HepG2 (cell line): ENCODE data around the gene SLC26A2. TPM values are rescaled to one million over a fixed set of nuclear protein-coding genes. Genes with fewer than 3 reads are reported as not detected.
A peak's percentile ranks its signal among the peaks of the same experiment; 100 is the strongest.

ENCODE experiments used
- ATAC-seq: fragments of 200-7000 bp; cut with Tn5 transposase; 3 replicates; pipeline ENCODE4 v1.9.1; 2020; ENCODE audit warnings: mild to moderate bottlenecking, moderate library complexity
- BruUV-seq: library from RNA; stranded (reverse); fragments of 400-500 nt; replicated peaks from 2 replicates; lab custom pipeline; 2021; lab: Mats Ljungman, UMichigan
- CTCF ChIA-PET: fragments of 300-600 bp; formaldehyde crosslinking; extraction: SDS; loops from one replicate; lab custom pipeline; 2021; ENCODE audit warnings: low total read pairs, inconsistent platforms, low intra/inter-chr PET ratio; lab: Yijun Ruan, JAX
- POLR2A ChIA-PET: fragments of 350-600 bp; sonication (Branson Sonifier 250); formaldehyde crosslinking; loops from one replicate; lab custom pipeline; 2020; ENCODE audit warnings: antibody characterized with exemption, inconsistent platforms; lab: Yijun Ruan, JAX
- DNase-seq: peaks from one replicate; pipeline ENCODE4 v3.0.0-alpha.2; 2015; ENCODE audit warnings: low spot score
- FAIRE-seq: peaks from 3 replicates; lab custom pipeline; 2011; peaks lifted over from hg19 to GRCh38; lab: Jason Lieb, UNC
- H2AFZ ChIP-seq: one replicate; pipeline ENCODE4 v1.6.1; 2011; ENCODE audit warnings: low read length, inconsistent platforms
- H3K27ac ChIP-seq: fragments of 300-600 bp; 3 replicates; pipeline ENCODE4 v1.8.0; 2011; ENCODE audit warnings: mixed run types, mild to moderate bottlenecking, mixed read lengths, low read length, inconsistent platforms; ENCODE audit not compliant: insufficient read depth; ENCODE audit errors: extremely low read length
- H3K27me3 ChIP-seq, 2 experiments: fragments of 200-600 bp in 1 of 2; 2 replicates in 1 of 2; 3 replicates in 1 of 2; pipeline versions ENCODE4 v1.6.0 to v1.8.0; 2011; ENCODE audit warnings: low read length in 2 of 2, mild to moderate bottlenecking in 2 of 2, moderate library complexity in 2 of 2, inconsistent platforms in 1 of 2; ENCODE audit not compliant: insufficient read depth in 2 of 2, control insufficient read depth in 1 of 2
- H3K36me3 ChIP-seq, 2 experiments: fragments of 200-600 bp in 1 of 2; replicated peaks in 1 of 2; 2 replicates in 1 of 2; 3 replicates in 1 of 2; pipeline versions ENCODE4 v1.5.1 to v1.8.0; 2011; ENCODE audit warnings: low read length in 2 of 2, inconsistent platforms in 1 of 2; ENCODE audit not compliant: insufficient read depth in 2 of 2, control insufficient read depth in 1 of 2
- H3K4me1 ChIP-seq: 2 replicates; pipeline ENCODE4 v1.5.1; 2012; ENCODE audit warnings: low read length, inconsistent platforms; ENCODE audit not compliant: insufficient read depth
- H3K4me2 ChIP-seq: 2 replicates; pipeline ENCODE4 v1.6.0; 2011; ENCODE audit warnings: low read depth, low read length, inconsistent platforms
- H3K4me3 ChIP-seq, 3 experiments: fragments of 200-600 bp in 1 of 3; sonication (generic), shearing (Covaris generic) in 1 of 3; replicated peaks in 1 of 3; 2 replicates each; pipeline ENCODE4 v1.5.1; 2011 to 2016; ENCODE audit warnings: low read length in 3 of 3, inconsistent platforms in 2 of 3, low read depth in 2 of 3, mild to moderate bottlenecking in 2 of 3, control low read depth in 1 of 3, mixed read lengths in 1 of 3; ENCODE audit not compliant: insufficient read depth in 1 of 3
- H3K79me2 ChIP-seq: one replicate; pipeline ENCODE4 v1.6.1; 2011; ENCODE audit warnings: low read length, inconsistent platforms; ENCODE audit not compliant: insufficient read depth
- H3K9ac ChIP-seq: 2 replicates; pipeline ENCODE4 v1.6.0; 2011; ENCODE audit warnings: mild to moderate bottlenecking, low read depth, low read length, inconsistent platforms; ENCODE audit not compliant: insufficient read depth
- H3K9me3 ChIP-seq: 2 replicates; pipeline ENCODE4 v1.5.1; 2012; ENCODE audit warnings: mild to moderate bottlenecking, low read length
- H4K20me1 ChIP-seq: 2 replicates; pipeline ENCODE4 v1.6.0; 2011; ENCODE audit warnings: inconsistent platforms, mild to moderate bottlenecking, low read length, moderate library complexity; ENCODE audit not compliant: insufficient read depth
- ASH2L ChIP-seq: fragments of 300-600, 200-600 bp; sonication (generic); IDR thresholded peaks from 2 replicates; pipeline ENCODE4 v1.7.0; 2017; ENCODE audit warnings: low read depth, mild to moderate bottlenecking, moderate library complexity, mixed read lengths, low read length; ENCODE audit not compliant: insufficient read length
- FOSL1 ChIP-seq: sonication (generic); formaldehyde crosslinking; IDR thresholded peaks from 2 replicates; pipeline ENCODE4 v1.9.0; 2021; ENCODE audit warnings: missing genetic modification reagents, borderline replicate concordance
- FOXK1 ChIP-seq: sonication (generic); formaldehyde crosslinking; IDR thresholded peaks from 2 replicates; pipeline ENCODE4 v1.4.0; 2020; ENCODE audit warnings: low read depth, missing genetic modification reagents, borderline replicate concordance
- HDAC2 ChIP-seq: sonication (generic); formaldehyde crosslinking; IDR thresholded peaks from 2 replicates; pipeline ENCODE4 v1.4.0; 2020; ENCODE audit warnings: missing genetic modification reagents
- HIVEP1 ChIP-seq: sonication (generic); formaldehyde crosslinking; IDR thresholded peaks from 2 replicates; pipeline ENCODE4 v1.4.0; 2020; ENCODE audit warnings: mild to moderate bottlenecking, missing genetic modification reagents
- HOXA5 ChIP-seq: sonication (generic); formaldehyde crosslinking; IDR thresholded peaks from 2 replicates; pipeline ENCODE4 v1.4.0; 2020; ENCODE audit warnings: missing genetic modification reagents
- RXRA ChIP-seq: sonication (generic); formaldehyde crosslinking; IDR thresholded peaks from 2 replicates; pipeline ENCODE4 v1.5.1; 2020; ENCODE audit warnings: missing genetic modification reagents
- SP2 ChIP-seq: sonication (generic); formaldehyde crosslinking; IDR thresholded peaks from 2 replicates; pipeline ENCODE4 v1.5.1; 2020; ENCODE audit warnings: mild to moderate bottlenecking, missing genetic modification reagents
- SP4 ChIP-seq: sonication (generic); formaldehyde crosslinking; IDR thresholded peaks from 2 replicates; pipeline ENCODE4 v1.8.1; 2023; ENCODE audit warnings: mild to moderate bottlenecking, missing genetic modification reagents
- U2AF1 ChIP-seq: fragments of 200-400 bp; formaldehyde crosslinking; optimal IDR thresholded peaks from 2 replicates; pipeline ENCODE3; 2017; ENCODE audit warnings: mild to moderate bottlenecking, low read depth, low read length
- ZNF354B ChIP-seq: sonication (generic); formaldehyde crosslinking; IDR thresholded peaks from 2 replicates; pipeline ENCODE4 v1.8.0; 2022; ENCODE audit warnings: mild to moderate bottlenecking, missing genetic modification reagents
- ZNF451 ChIP-seq: sonication (generic); formaldehyde crosslinking; IDR thresholded peaks from 2 replicates; pipeline ENCODE4 v1.5.0; 2020; ENCODE audit warnings: mild to moderate bottlenecking, missing genetic modification reagents
- ZNF460 ChIP-seq: sonication (generic); formaldehyde crosslinking; IDR thresholded peaks from 2 replicates; pipeline ENCODE4 v1.5.1; 2020; ENCODE audit warnings: missing genetic modification reagents, mild to moderate bottlenecking, borderline replicate concordance
- ZNF879 ChIP-seq: sonication (generic); formaldehyde crosslinking; IDR thresholded peaks from 2 replicates; pipeline ENCODE4 v1.8.1; 2023; ENCODE audit warnings: missing genetic modification reagents
- WGBS: methylation state at CpG from one replicate; pipeline ENCODE4 v1.1.6; 2017; ENCODE audit warnings: low lambda C conversion rate; 5-methylcytosine and 5-hydroxymethylcytosine counted together
- in situ Hi-C: cut with HindIII; loops from 2 replicates; pipeline ENCODE4 v1.10.0; 2017; ENCODE audit warnings: low pct_unique_long_range_greater_than_20kb; ENCODE audit not compliant: extremely low pct_ligation_motif_present
- intact Hi-C: fragments of 100-400 bp; cut with micrococcal nuclease; formaldehyde crosslinking; loops from one replicate; pipeline ENCODE4 v1.10.0; 2022; ENCODE audit not compliant: unreplicated experiment
- polyA plus RNA-seq, 8 experiments: library from polyadenylated mRNA; depleted of rRNA in 3 of 8; stranded (reverse) in 7 of 8; unstranded in 1 of 8; fragments of >200 nt; fragmentation: Illumina TruSeq in 4 of 8; extraction: Trizol in 4 of 8; gene quantifications; 2 replicates each; pipeline versions ENCODE4 v1.2.1 to v1.2.3, GENCODE V29; 2011 to 2016; ENCODE audit warnings: low read depth in 4 of 8, missing spikeins in 1 of 8, mixed read lengths in 1 of 8; ENCODE audit not compliant: insufficient read depth in 1 of 8
- total RNA-seq, 5 experiments: library from RNA; depleted of rRNA; stranded (reverse); fragments of >200 nt; fragmentation: Illumina TruSeq; extraction: Trizol; gene quantifications; 2 replicates each; pipeline ENCODE4 v1.2.3, GENCODE V29; 2016; ENCODE audit warnings: low read depth in 1 of 5
- TF ChIP-seq, protein P1 (sequence below): sonication (generic); formaldehyde crosslinking; IDR thresholded peaks from 2 replicates; pipeline ENCODE4 v1.5.1; 2020; ENCODE audit warnings: missing genetic modification reagents, mild to moderate bottlenecking, borderline replicate concordance
- TF ChIP-seq, protein P2 (sequence below): sonication (generic); formaldehyde crosslinking; IDR thresholded peaks from 2 replicates; pipeline ENCODE4 v1.8.0; 2022; ENCODE audit warnings: mild to moderate bottlenecking, missing genetic modification reagents
- TF ChIP-seq, protein P3 (sequence below): sonication (generic); formaldehyde crosslinking; IDR thresholded peaks from 2 replicates; pipeline ENCODE4 v1.4.0; 2020; ENCODE audit warnings: mild to moderate bottlenecking, low read depth, missing genetic modification reagents

SLC26A2 gene
- total and polyA plus RNA-seq, 2 of the 13 experiments (the other 11 are each of a cell fraction or from before 2014, with no cell fraction given): 2.2 to 7.9 TPM

DNA sequence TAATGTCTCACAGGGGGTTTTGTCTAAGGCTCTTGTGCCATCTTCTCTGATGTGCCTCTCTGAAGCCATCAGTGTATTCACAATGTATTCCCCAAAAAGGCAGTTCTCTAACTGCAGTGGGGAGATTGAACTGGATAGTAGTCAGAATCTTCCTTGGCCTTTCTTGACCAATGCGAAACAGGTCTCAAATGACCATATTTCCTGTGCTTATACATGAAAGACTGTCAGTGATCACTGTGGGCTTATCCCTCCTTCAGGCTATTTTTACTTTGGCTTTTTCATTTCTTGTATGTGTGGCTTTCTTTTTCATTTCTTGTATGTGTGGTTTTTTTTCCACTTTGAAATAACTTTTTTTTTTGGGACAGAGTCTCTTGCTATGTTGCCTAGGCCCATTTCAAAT lies 59.7 kb downstream of the SLC26A2 start (continued):
- TF ChIP-seq, protein P1, sequence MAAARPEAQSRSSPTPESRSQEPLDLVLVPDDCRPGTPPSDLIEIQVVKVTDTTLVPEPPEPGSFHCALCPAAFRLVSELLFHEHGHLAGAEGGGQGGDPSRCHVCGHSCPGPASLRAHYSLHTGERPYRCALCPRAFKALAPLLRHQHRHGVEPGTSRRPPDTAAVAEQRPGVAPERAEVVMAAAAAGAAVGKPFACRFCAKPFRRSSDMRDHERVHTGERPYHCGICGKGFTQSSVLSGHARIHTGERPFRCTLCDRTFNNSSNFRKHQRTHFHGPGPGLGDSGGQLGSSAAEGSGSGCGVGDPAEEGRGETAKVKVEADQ (CRISPR knock-in tag): no peak
- TF ChIP-seq SP2 (CRISPR knock-in tag): no peak
- no peak for TF ChIP-seq HDAC2 (CRISPR knock-in tag)
- no peak for TF ChIP-seq FOXK1
- no peak for TF ChIP-seq ASH2L
- TF ChIP-seq, protein P2, sequence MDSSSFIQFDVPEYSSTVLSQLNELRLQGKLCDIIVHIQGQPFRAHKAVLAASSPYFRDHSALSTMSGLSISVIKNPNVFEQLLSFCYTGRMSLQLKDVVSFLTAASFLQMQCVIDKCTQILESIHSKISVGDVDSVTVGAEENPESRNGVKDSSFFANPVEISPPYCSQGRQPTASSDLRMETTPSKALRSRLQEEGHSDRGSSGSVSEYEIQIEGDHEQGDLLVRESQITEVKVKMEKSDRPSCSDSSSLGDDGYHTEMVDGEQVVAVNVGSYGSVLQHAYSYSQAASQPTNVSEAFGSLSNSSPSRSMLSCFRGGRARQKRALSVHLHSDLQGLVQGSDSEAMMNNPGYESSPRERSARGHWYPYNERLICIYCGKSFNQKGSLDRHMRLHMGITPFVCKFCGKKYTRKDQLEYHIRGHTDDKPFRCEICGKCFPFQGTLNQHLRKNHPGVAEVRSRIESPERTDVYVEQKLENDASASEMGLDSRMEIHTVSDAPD (CRISPR knock-in tag): no peak
- TF ChIP-seq, all 625 proteins: peak for 0

DNA sequence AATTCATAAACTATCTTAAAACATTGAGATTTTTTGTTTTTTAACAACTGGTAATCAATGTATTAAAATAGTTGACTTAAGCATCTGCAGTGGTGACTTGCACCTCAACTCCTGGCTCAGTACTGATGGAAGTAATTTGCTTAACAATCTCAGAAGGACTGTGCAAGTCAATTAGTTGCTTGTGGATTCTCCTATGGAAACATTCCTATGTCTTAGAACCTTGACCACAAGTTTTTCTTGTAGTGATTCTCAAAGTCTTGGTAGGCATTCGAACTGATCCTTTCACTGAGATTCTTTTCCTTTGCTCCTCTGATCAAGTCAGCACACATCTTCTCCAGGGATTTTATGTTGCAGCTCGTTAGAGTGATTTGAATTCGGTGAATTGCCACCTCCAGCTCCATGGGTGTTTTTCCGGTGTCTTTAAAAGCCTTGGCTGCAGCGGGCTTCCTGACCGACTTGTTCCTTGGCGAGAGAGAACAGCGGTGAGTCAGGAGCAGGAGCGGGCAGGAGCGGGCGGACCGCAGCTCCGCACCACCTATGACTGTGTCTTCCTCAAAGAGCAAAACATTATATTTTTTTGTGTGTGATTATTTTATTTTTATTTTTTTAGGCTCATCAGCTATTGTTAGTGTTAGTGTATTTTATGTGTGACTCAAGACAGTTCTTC lies 61.1 kb downstream of the SLC26A2 start:
- Histone ChIP-seq H3K9me3 (no peaks in the 10 kb centered on the region), H3K36me3 (peaks cover 26 to 67% of the 10 kb centered on the region in 2 experiments), H3K27ac (peak overlapping the region; percentile 28), H3K9ac (no peak overlapping the region), H3K27me3 (no peaks in the 10 kb centered on the region), H3K79me2 (no peaks in the 10 kb centered on the region), H4K20me1 (no peaks in the 10 kb centered on the region), H3K4me2 (no peak overlapping the region), H3K4me1 (peaks cover 44% of the 10 kb centered on the region), H3K4me3 (no peak overlapping the region), H2AFZ (no peak overlapping the region)
- ATAC-seq (no peak), FAIRE-seq (no peak), DNase-seq (no peak)
- in situ Hi-C loops: no loop called here
- no TSS peak for BruUV-seq
- ChIA-PET CTCF (no interaction called here), POLR2A (interaction anchor here (1.0 to 1.4 kb wide), 3 partner anchors 11 to 19 kb away, joined by 3 to 5 read pairs (median 4); no protein-coding TSS in a partner anchor)
- intact Hi-C loops: loop anchor here (10.0 kb wide), 1 partner anchor 333 kb away; the partner anchor contains the start of gene TCOF1
- no peak for TF ChIP-seq HOXA5
- TF ChIP-seq, protein P3, sequence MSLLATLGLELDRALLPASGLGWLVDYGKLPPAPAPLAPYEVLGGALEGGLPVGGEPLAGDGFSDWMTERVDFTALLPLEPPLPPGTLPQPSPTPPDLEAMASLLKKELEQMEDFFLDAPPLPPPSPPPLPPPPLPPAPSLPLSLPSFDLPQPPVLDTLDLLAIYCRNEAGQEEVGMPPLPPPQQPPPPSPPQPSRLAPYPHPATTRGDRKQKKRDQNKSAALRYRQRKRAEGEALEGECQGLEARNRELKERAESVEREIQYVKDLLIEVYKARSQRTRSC (CRISPR knock-in tag): no peak
- no peak for TF ChIP-seq RXRA (CRISPR knock-in tag)
- TF ChIP-seq HIVEP1 (CRISPR knock-in tag): no peak
- no peak for TF ChIP-seq ZNF460 (CRISPR knock-in tag)
- TF ChIP-seq ZNF354B: no peak
- no peak for TF ChIP-seq U2AF1
- TF ChIP-seq ZNF879: no peak
- no peak for TF ChIP-seq SP4 (CRISPR knock-in tag)
- TF ChIP-seq ZNF451 (CRISPR knock-in tag): no peak
- no peak for TF ChIP-seq FOSL1 (CRISPR knock-in tag)
- WGBS: 95% methylated on average over 13 of the region's 13 CpGs
